ENCODE results near the gene NAA80. TPM values are rescaled to one million over a fixed set of nuclear protein-coding genes. Genes with fewer than 3 reads are reported as not detected.
"Not testable (repeated sequence)": the region's sequence is repeated elsewhere in the genome, so short reads cannot be mapped to it uniquely, and the experiment has no call there.

NAA80 gene
- total RNA-seq, 2 donors from 2014 or later = 4.4 to 11.2 TPM

GRCh38 chr3:50288387-50289007 lies 10.7 kb downstream of the NAA80 start:
- ATAC-seq (no peak), DNase-seq (peak in 1 of 4 donors; percentile 6)
- Histone ChIP-seq H3K27me3 (no peaks in the 10 kb centered on the region), H3K4me1 (peaks cover 24% of the 10 kb centered on the region), H3K27ac (no peak overlapping the region), H3K4me3 (no peak overlapping the region), H3K9me3 (no peaks in the 10 kb centered on the region), H3K36me3 (replicated peaks in 1 of 2; ENCODE audit: insufficient read depth in 1 of 2, low read depth in 2 of 2) (peaks cover 4 to 20% of the 10 kb centered on the region in 2 donors)
- WGBS, 2 donors = 88 to 93% methylated on average over 3 to 23 of the region's 23 CpGs
- intact Hi-C loops (cut with DNase I) = no loop called here
- no peak for TF ChIP-seq CTCF (IDR thresholded peaks at IDR 0.05)
- no peak for TF ChIP-seq POLR2A (IDR thresholded peaks at IDR 0.05)

GRCh38 chr3:50287262-50287661 lies 11.9 kb downstream of the NAA80 start:
- no peaks in the 10 kb centered on the region for H3K27me3 ChIP-seq
- peaks cover 13% of the 10 kb centered on the region for H3K4me1 ChIP-seq
- 50% methylated on average over 1 of the region's 1 CpG; no CpG with 5 or more reads in 1 of the 2 donors for WGBS, 2 donors
- H3K9me3 ChIP-seq = no peaks in the 10 kb centered on the region
- H3K4me3 ChIP-seq = no peak overlapping the region
- ATAC-seq (no peak), DNase-seq (no peak)
- no peak for TF ChIP-seq CTCF (IDR thresholded peaks at IDR 0.05)
- no peak for TF ChIP-seq POLR2A (IDR thresholded peaks at IDR 0.05)
- no peak overlapping the region for H3K27ac ChIP-seq
- intact Hi-C loops (cut with DNase I) = no loop called here
- peaks cover 4 to 20% of the 10 kb centered on the region in 2 donors for H3K36me3 ChIP-seq (replicated peaks in 1 of 2; ENCODE audit: insufficient read depth in 1 of 2, low read depth in 2 of 2)

DNA sequence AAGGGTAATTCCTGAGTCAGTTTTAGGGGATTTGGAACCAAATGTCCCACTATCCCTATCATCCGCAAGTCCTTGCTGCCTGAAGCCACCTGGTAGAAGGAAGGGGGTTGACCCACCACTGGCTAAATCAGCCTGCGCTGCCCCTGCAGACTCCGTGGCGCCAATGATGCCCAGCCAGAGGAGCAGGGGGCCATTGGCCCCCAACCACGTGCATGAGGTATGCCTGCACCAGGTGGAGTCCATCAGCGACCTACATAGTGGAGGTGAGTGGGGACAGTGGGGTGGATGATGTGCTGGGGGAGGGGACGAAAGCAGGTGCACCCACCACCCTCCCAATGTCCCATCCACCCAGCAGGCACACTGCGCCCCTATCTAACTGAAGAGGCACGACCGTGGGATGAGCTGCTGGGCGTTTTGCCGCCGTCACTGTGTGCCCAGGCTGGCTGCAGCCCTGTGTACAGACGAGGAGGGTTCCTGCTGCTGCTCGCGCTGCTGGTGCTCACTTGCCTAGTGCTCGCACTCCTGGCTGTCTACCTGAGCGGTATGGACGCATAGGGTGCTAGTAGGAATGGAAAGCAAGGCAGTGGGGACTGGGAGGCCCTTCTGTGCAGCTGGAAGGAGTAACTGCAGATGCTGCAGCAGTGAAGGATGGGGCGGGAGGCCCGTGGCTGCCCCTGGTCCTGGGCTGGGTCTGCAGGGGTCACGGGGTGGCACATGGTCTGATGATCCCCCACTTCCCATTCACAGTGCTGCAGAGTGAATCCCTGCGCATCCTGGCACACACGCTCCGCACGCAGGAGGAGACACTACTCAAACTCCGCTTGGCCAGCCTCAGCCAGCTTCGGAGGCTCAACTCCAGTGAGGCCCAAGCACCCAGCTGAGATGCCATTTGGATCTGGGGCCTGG lies 12.6 kb downstream of the NAA80 start:
- H3K27me3 ChIP-seq = no peaks in the 10 kb centered on the region
- peaks cover 4 to 20% of the 10 kb centered on the region in 2 donors for H3K36me3 ChIP-seq (replicated peaks in 1 of 2; ENCODE audit: insufficient read depth in 1 of 2, low read depth in 2 of 2)
- H3K4me1 ChIP-seq = peaks cover 13% of the 10 kb centered on the region
- WGBS, 2 donors = 85 to 90% methylated on average over 8 to 28 of the region's 28 CpGs
- H3K27ac ChIP-seq = no peak overlapping the region
- ATAC-seq (no peak), DNase-seq (no peak)
- no peaks in the 10 kb centered on the region for H3K9me3 ChIP-seq
- TF ChIP-seq POLR2A (IDR thresholded peaks at IDR 0.05) (no peak), CTCF (IDR thresholded peaks at IDR 0.05) (no peak)
- intact Hi-C loops (cut with DNase I) = no loop called here
- no peak overlapping the region for H3K4me3 ChIP-seq

GRCh38 chr3:50284121-50284520 lies 15.1 kb downstream of the NAA80 start:
- 90 to 92% methylated on average over 6 of the region's 6 CpGs for WGBS, 2 donors
- H3K9me3 ChIP-seq; ATAC-seq; H3K27me3 ChIP-seq; H3K4me1 ChIP-seq; H3K27ac ChIP-seq; H3K4me3 ChIP-seq; DNase-seq; intact Hi-C loops (cut with DNase I): not testable (repeated sequence)
- peaks cover 0 to 10% of the 10 kb centered on the region in 2 donors for H3K36me3 ChIP-seq (replicated peaks in 1 of 2; ENCODE audit: insufficient read depth in 1 of 2, low read depth in 2 of 2)

GRCh38 chr3:50279255-50280016 lies 19.8 kb downstream of the NAA80 start:
- no peak for DNase-seq
- Histone ChIP-seq H3K36me3 (replicated peaks in 1 of 2; ENCODE audit: insufficient read depth in 1 of 2, low read depth in 2 of 2) (no peaks in the 10 kb centered on the region), H3K4me1 (peaks cover 2% of the 10 kb centered on the region), H3K4me3 (no peak overlapping the region), H3K9me3 (no peaks in the 10 kb centered on the region), H3K27me3 (no peaks in the 10 kb centered on the region), H3K27ac (no peak overlapping the region)
- intact Hi-C loops (cut with DNase I) = loop anchor here (10.0 kb wide), 1 partner anchor 85 kb away; the partner anchor contains the start of gene GNAT1
- no peak for TF ChIP-seq CTCF (IDR thresholded peaks at IDR 0.05)
- TF ChIP-seq POLR2A (IDR thresholded peaks at IDR 0.05) = no peak
- 85 to 93% methylated on average over 8 of the region's 8 CpGs for WGBS, 2 donors
- no peak for ATAC-seq

Measured in body of pancreas (tissue), 4 donors.